Uterus (tissue), 2 donors: ENCODE results near the gene FBXO34.

Experiments
- POLR2A ChIP-seq, 2 donors: fragments of 450-650 bp; IDR thresholded peaks; one replicate each; pipeline ENCODE4 v1.6.1; 2016; ENCODE audit warnings: antibody characterized with exemption in 2 of 2, mild to moderate bottlenecking in 1 of 2, moderate library complexity in 1 of 2
- TF ChIP-seq, protein P1 (sequence below), 4 experiments: fragments of 200-600 bp in 2 of 4; fragments of 450-650 bp in 2 of 4; sonication (generic) in 2 of 4; IDR thresholded peaks; one replicate each; pipeline ENCODE4 v1.5.1; 2016 to 2019; ENCODE audit warnings: antibody characterized with exemption in 4 of 4, mild to moderate bottlenecking in 2 of 4, moderate library complexity in 1 of 4

DNA sequence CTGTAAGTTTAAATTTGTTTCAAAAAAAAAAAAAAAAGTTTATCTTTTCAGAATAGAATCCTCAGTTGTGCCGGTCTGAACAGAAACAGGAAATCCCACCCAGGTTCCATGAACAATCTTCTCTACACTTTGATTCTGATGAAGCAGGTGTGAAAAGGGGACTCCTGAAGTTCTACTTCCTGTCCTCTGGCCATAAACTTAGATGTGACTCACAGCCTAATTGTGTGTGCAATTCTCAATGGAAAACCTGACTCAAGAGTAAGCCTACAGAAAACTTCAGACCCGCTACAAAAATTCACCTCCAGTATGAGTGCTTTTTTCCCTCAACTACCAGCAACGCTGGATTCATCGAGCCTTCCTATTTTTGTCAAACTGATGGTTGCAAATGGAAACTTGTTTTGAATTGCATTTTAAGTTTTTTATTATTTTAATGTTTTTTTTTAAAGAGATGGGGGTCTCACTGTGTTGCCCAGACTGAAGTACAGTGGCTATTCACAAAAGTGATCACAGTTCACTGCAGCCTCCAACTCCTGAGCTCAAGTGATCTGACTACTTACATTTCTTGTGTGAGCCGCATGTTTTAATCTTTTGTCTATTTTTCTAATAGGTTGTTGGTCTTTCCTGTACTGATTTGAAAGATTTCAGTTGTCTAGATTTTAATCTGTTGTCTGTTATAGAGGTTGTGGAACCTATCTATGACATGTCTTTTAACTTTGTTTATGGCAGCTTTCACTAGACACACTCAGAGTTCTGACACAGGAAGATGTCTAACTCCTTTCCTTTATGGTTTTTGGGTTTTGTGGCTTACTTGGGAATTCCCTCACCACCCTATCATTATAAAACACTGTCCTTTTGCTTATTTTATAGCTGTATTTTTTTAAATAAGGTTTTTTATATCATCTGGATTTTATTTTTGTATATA is 102.8 kb downstream of the FBXO34 start:
- TF ChIP-seq, protein P1, sequence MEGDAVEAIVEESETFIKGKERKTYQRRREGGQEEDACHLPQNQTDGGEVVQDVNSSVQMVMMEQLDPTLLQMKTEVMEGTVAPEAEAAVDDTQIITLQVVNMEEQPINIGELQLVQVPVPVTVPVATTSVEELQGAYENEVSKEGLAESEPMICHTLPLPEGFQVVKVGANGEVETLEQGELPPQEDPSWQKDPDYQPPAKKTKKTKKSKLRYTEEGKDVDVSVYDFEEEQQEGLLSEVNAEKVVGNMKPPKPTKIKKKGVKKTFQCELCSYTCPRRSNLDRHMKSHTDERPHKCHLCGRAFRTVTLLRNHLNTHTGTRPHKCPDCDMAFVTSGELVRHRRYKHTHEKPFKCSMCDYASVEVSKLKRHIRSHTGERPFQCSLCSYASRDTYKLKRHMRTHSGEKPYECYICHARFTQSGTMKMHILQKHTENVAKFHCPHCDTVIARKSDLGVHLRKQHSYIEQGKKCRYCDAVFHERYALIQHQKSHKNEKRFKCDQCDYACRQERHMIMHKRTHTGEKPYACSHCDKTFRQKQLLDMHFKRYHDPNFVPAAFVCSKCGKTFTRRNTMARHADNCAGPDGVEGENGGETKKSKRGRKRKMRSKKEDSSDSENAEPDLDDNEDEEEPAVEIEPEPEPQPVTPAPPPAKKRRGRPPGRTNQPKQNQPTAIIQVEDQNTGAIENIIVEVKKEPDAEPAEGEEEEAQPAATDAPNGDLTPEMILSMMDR (IDR thresholded peaks at IDR 0.05) = no peak
- no peak for TF ChIP-seq POLR2A (IDR thresholded peaks at IDR 0.05)
